CD14-positive monocyte (primary cell): ENCODE data around the gene APOBEC4. TPM values are rescaled to one million over a fixed set of nuclear protein-coding genes. Genes with fewer than 3 reads are reported as not detected.
A peak's percentile ranks its signal among the peaks of the same experiment; 100 is the strongest.

ENCODE experiments used
- DNase-seq, 3 donors: peaks; one replicate each; pipeline ENCODE4 v3.0.0-alpha.2; 2011 to 2022
- H2AFZ ChIP-seq: 2 replicates; pipeline ENCODE4 v1.6.0; 2012; ENCODE audit warnings: mild to moderate bottlenecking, low read depth, low read length, inconsistent platforms; ENCODE audit not compliant: insufficient read depth, poor library complexity, severe bottlenecking
- H3K27ac ChIP-seq, 2 donors: 1 replicate in 1 of 2; 2 replicates in 1 of 2; pipeline ENCODE4 v1.5.1; 2012 to 2013; ENCODE audit warnings: low read length in 2 of 2, control low read depth in 1 of 2, inconsistent platforms in 1 of 2, low read depth in 1 of 2, mild to moderate bottlenecking in 1 of 2
- H3K27me3 ChIP-seq, 2 donors: one replicate each; pipeline versions ENCODE4 v1.6.0 to v1.6.1; 2011 to 2013; ENCODE audit warnings: low read length in 2 of 2; ENCODE audit not compliant: control insufficient read depth in 2 of 2, insufficient read depth in 2 of 2
- H3K36me3 ChIP-seq, 2 donors: replicated peaks in 1 of 2; 1 replicate in 1 of 2; 2 replicates in 1 of 2; pipeline versions ENCODE4 v1.5.1 to v1.6.1; 2012 to 2013; ENCODE audit warnings: low read length in 2 of 2, control low read depth in 1 of 2, inconsistent platforms in 1 of 2, mild to moderate bottlenecking in 1 of 2; ENCODE audit not compliant: insufficient read depth in 2 of 2, control insufficient read depth in 1 of 2
- H3K4me1 ChIP-seq, 2 donors: 1 replicate in 1 of 2; 2 replicates in 1 of 2; pipeline versions ENCODE4 v1.5.1 to v1.6.1; 2012 to 2013; ENCODE audit warnings: low read length in 2 of 2, control low read depth in 1 of 2, inconsistent platforms in 1 of 2, mild to moderate bottlenecking in 1 of 2, moderate library complexity in 1 of 2; ENCODE audit not compliant: insufficient read depth in 2 of 2, control insufficient read depth in 1 of 2
- H3K4me2 ChIP-seq: replicated peaks from 2 replicates; pipeline ENCODE3; 2012; ENCODE audit warnings: low read length, moderate library complexity, mild to moderate bottlenecking; ENCODE audit not compliant: poor library complexity, severe bottlenecking; ENCODE audit errors: extremely low read depth
- H3K4me3 ChIP-seq, 3 experiments: fragments of 200-600 bp in 1 of 3; sonication (generic) in 1 of 3; replicated peaks in 1 of 3; 1 replicate in 2 of 3; 2 replicates in 1 of 3; pipeline ENCODE4 v1.5.1; 2011 to 2013; ENCODE audit warnings: low read length in 3 of 3, mild to moderate bottlenecking in 3 of 3, control low read depth in 2 of 3, low read depth in 2 of 3, inconsistent platforms in 1 of 3, moderate library complexity in 1 of 3
- H3K79me2 ChIP-seq: 2 replicates; pipeline ENCODE4 v1.6.0; 2012; ENCODE audit warnings: mild to moderate bottlenecking, control low read depth, inconsistent platforms, low read length, moderate library complexity; ENCODE audit not compliant: insufficient read depth
- H3K9ac ChIP-seq: 2 replicates; pipeline ENCODE4 v1.6.0; 2017; ENCODE audit warnings: low read length, mild to moderate bottlenecking; ENCODE audit not compliant: insufficient read depth, poor library complexity, severe bottlenecking
- H3K9me3 ChIP-seq, 2 donors: replicated peaks in 1 of 2; 1 replicate in 1 of 2; 2 replicates in 1 of 2; pipeline versions ENCODE4 v1.5.1 to v1.6.1; 2012 to 2013; ENCODE audit warnings: low read length in 2 of 2, control low read depth in 1 of 2; ENCODE audit not compliant: control insufficient read depth in 1 of 2, insufficient read depth in 1 of 2
- H4K20me1 ChIP-seq: 2 replicates; pipeline ENCODE4 v1.6.0; 2012; ENCODE audit warnings: mild to moderate bottlenecking, low read length, control low read depth, moderate library complexity; ENCODE audit not compliant: insufficient read depth
- H3K27ac Mint-ChIP-seq, 7 donors: one replicate each; pipeline ENCODE4 v1.8.0; 2020; ENCODE audit warnings: mild to moderate bottlenecking in 7 of 7, mixed read lengths in 7 of 7, moderate library complexity in 6 of 7, inconsistent platforms in 2 of 7
- H3K27me3 Mint-ChIP-seq, 3 donors: one replicate each; pipeline ENCODE4 v1.8.0; 2021 to 2022; ENCODE audit warnings: low read depth in 3 of 3, mild to moderate bottlenecking in 3 of 3, mixed read lengths in 3 of 3, moderate library complexity in 3 of 3, inconsistent platforms in 1 of 3
- H3K36me3 Mint-ChIP-seq, 2 donors: one replicate each; pipeline ENCODE4 v1.8.0; 2020; ENCODE audit warnings: mixed read lengths in 2 of 2, inconsistent platforms in 1 of 2, mild to moderate bottlenecking in 1 of 2
- H3K4me1 Mint-ChIP-seq: one replicate; pipeline ENCODE4 v1.8.0; 2020; ENCODE audit warnings: mild to moderate bottlenecking, mixed read lengths
- H3K4me3 Mint-ChIP-seq, 2 donors: one replicate each; pipeline ENCODE4 v1.8.0; 2020; ENCODE audit warnings: mild to moderate bottlenecking in 2 of 2, mixed read lengths in 2 of 2, moderate library complexity in 1 of 2
- H3K9me3 Mint-ChIP-seq, 7 donors: one replicate each; pipeline ENCODE4 v1.8.0; 2020 to 2022; ENCODE audit warnings: mixed read lengths in 7 of 7, mild to moderate bottlenecking in 6 of 7, moderate library complexity in 6 of 7, inconsistent platforms in 2 of 7
- CTCF ChIP-seq: fragments of 200-600 bp; IDR thresholded peaks from one replicate; pipeline ENCODE4 v1.8.0; 2022; ENCODE audit warnings: antibody characterized with exemption, mild to moderate bottlenecking
- WGBS: methylation state at CpG from one replicate; pipeline ENCODE4 v1.1.5; 2013; ENCODE audit warnings: missing lambda C conversion rate; ENCODE audit not compliant: insufficient coverage; 5-methylcytosine and 5-hydroxymethylcytosine counted together
- intact Hi-C, 2 donors: fragments of 100-400 bp; cut with micrococcal nuclease; formaldehyde crosslinking; loops; one replicate each; pipeline versions ENCODE4 v1.15.0 to v1.15.1; 2023
- polyA minus RNA-seq: library from RNA; depleted of rRNA, polyadenylated mRNA; stranded (reverse); fragments of >200 nt; gene quantifications from 2 replicates; pipeline ENCODE4 v1.2.3, GENCODE V29; 2012
- polyA plus RNA-seq, 3 donors: library from polyadenylated mRNA; depleted of rRNA in 1 of 3; unstranded in 2 of 3; stranded (reverse) in 1 of 3; fragments of 300-500 nt in 2 of 3; fragments of >200 nt in 1 of 3; fragmentation: Illumina TruSeq in 2 of 3; gene quantifications; 1 replicate in 2 of 3; 2 replicates in 1 of 3; pipeline ENCODE4 v1.2.3, GENCODE V29; 2012 to 2021
- total RNA-seq, 12 experiments: library from RNA in 1 of 12; stranded (reverse) in 1 of 12; fragments of 120-200 nt in 1 of 12; gene quantifications; one replicate each; pipeline ENCODE4 v1.2.4 and lab custom pipeline; 2013 to 2026; ENCODE audit warnings: mixed read lengths in 6 of 12, inconsistent platforms in 1 of 12

APOBEC4 gene
- not detected for total RNA-seq (2013)
- polyA plus RNA-seq (not detected), polyA minus RNA-seq (not detected in 2 replicates), total RNA-seq (lab: John Stamatoyannopoulos, UW) (0 to 1.2 (median 0) reads per million in 11 experiments)

GRCh38 chr1:183652547-183653461 lies at the start of gene APOBEC4:
Gene APOBEC4, minus strand, starts transcription at chr1:183653316. Its CDS starts 4,535 bp downstream, at chr1:183648781.
- H3K4me2 ChIP-seq = no peak within 1 kb of the TSS
- no peaks in the 10 kb centered on the region for H4K20me1 ChIP-seq
- H3K4me3 ChIP-seq = no peak within 1 kb of the TSS
- no peak within 1 kb of the TSS for H2AFZ ChIP-seq
- peaks cover 11 to 12% of the 10 kb centered on the region in 2 donors for H3K4me1 ChIP-seq
- no peaks in the 10 kb centered on the region for H3K9me3 Mint-ChIP-seq
- peaks cover 0 to 1% (median 0%) of the 10 kb centered on the region in 3 donors for H3K27me3 Mint-ChIP-seq
- H3K9ac ChIP-seq = no peak within 1 kb of the TSS
- intact Hi-C loops = loop anchor here in 1 of 2 donors (5.0 kb wide), 1 partner anchor 264 kb away; no protein-coding TSS in a partner anchor
- H3K27ac Mint-ChIP-seq = peak within 1 kb of the TSS in 2 of 7 donors; percentile 21 to 48
- no peak for TF ChIP-seq CTCF
- no peaks in the 10 kb centered on the region for H3K36me3 Mint-ChIP-seq
- WGBS = 100% methylated on average over 1 of the region's 5 CpGs
- no peak within 1 kb of the TSS for H3K27ac ChIP-seq
- peaks cover 21% of the 10 kb centered on the region for H3K4me1 Mint-ChIP-seq
- no peaks in the 10 kb centered on the region for H3K36me3 ChIP-seq
- no peaks in the 10 kb centered on the region for H3K79me2 ChIP-seq
- DNase-seq = no peak
- no peaks in the 10 kb centered on the region for H3K9me3 ChIP-seq
- no peaks in the 10 kb centered on the region for H3K27me3 ChIP-seq
- H3K4me3 Mint-ChIP-seq = no peak within 1 kb of the TSS

GRCh38 chr1:183702813-183703198 lies 49.7 kb upstream of the APOBEC4 start:
- H3K9me3 Mint-ChIP-seq = peaks cover 0 to 1% (median 0%) of the 10 kb centered on the region in 7 donors
- no peaks in the 10 kb centered on the region for H3K4me1 Mint-ChIP-seq
- H3K4me2 ChIP-seq = no peak overlapping the region

More at GRCh38 chr1:183702813-183703198, 49.7 kb upstream of the APOBEC4 start:
- H3K9me3 ChIP-seq = no peaks in the 10 kb centered on the region
- no peaks in the 10 kb centered on the region for H4K20me1 ChIP-seq
- H3K4me1 ChIP-seq = no peaks in the 10 kb centered on the region
- intact Hi-C loops = no loop called here
- no peaks in the 10 kb centered on the region for H3K36me3 Mint-ChIP-seq
- no peak overlapping the region for H3K4me3 Mint-ChIP-seq
- TF ChIP-seq CTCF = no peak
- no peak overlapping the region for H3K9ac ChIP-seq
- H2AFZ ChIP-seq = no peak overlapping the region
- H3K27ac Mint-ChIP-seq = no peak overlapping the region
- no peaks in the 10 kb centered on the region for H3K79me2 ChIP-seq
- no peaks in the 10 kb centered on the region for H3K27me3 Mint-ChIP-seq
- no peaks in the 10 kb centered on the region for H3K27me3 ChIP-seq
- no peak overlapping the region for H3K4me3 ChIP-seq
- no peak overlapping the region for H3K27ac ChIP-seq
- no peaks in the 10 kb centered on the region for H3K36me3 ChIP-seq
- DNase-seq = no peak
- WGBS = 95% methylated on average over 7 of the region's 9 CpGs
